ENCODE results near the gene DISP3. TPM values are rescaled to one million over a fixed set of nuclear protein-coding genes. Genes with fewer than 3 reads are reported as not detected.

Gene DISP3
- total and polyA plus RNA-seq, 9 of the 15 experiments (the other 6 are each of a cell fraction or from before 2014, with no cell fraction given): 0.03 to 0.19 (median 0.15) TPM; not detected in 5

DNA sequence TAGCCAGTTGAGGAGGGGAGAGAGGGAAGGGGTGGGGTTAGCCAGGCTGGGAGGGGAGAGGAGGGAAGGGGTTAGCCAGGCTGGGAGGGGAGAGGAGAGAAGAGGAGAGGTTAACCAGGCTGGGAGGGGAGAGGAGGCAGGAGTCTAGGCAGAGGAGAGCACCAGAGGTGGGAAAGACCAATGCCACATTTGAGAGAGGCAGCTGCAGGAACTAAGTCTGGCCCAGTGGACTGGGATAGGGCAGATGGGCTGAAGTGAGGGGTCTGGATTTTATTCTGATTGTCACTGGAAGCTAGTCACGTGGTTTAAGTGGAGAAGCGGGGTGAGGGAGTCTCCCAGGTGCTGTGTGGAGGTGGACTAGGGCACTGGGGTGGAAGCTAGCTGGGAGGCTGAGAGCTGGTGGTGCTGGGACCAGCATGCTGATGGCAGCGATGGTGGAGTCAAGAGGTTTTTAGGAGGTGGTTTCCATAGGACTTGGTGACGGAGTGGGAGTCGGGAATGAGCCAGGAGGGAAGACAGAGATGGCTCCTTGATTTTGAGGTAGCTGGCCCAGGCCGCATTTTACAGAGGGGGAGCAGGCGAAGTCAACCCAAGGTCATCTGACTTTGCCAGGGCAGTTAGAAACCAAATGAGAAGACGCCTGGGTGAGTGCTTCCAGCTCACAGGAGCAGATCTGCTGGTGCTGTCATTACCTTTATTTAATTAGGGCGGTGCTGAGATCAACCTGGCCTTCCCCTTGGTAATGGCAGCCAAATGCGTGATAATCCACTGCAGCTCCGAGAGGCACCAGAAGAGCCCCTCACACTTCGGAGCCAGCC, 42.8 kb downstream of the DISP3 start (continued):
- no peak for TF ChIP-seq PHB (CRISPR knock-in tag; IDR thresholded peaks at IDR 0.05)
- peak; percentile 31; the same call in 1 of the 2 replicates for TF ChIP-seq RAD51 (IDR thresholded peaks at IDR 0.05; ENCODE audit: borderline replicate concordance, low read depth)

DNA sequence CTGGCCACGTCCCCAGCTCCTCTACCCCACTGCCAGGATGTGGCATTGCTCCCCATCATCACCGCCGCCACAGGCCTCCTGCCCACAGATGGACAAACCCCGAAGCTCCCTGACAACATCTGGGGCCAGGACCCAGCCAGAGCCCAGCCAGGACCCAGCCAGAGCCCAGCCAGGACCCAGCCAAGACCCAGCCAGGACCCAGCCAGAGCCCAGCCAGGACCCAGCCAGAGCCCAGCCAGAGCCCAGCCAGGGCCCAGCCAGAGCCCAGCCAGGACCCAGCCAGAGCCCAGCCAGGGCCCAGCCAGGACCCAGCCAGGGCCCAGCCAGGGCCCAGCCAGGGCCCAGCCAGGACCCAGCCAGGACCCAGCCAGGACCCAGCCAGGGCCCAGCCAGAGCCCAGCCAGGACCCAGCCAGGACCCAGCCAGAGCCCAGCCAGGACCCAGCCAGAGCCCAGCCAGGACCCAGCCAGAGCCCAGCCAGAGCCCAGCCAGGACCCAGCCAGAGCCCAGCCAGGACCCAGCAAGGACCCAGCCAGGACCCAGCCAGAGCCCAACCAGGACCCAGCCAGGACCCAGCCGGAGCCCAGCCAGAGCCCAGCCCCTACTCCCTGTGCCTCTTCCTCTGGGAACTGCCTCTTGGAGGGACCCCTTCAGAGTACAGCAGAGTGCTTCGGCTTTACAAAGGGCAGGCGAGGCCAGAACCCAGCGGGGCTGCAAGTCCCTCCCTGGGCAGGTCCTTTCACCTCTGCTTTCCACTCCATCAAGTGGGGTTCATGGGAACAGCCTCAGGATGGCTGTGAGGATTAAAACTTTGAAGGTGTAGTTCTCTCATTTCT, 43.7 kb downstream of the DISP3 start:
- intact Hi-C loops (cut with micrococcal nuclease) (no loop called here), in situ Hi-C loops (cut with MboI) (no loop called here)
- Histone ChIP-seq H3K27me3 (ENCODE audit: control insufficient read depth in 2 of 2, insufficient read depth in 2 of 2, low read length in 2 of 2) (peaks cover 6 to 40% of the 10 kb centered on the region in 2 experiments; a peak in 4 of 5 replicates), H3K36me3 (ENCODE audit: control insufficient read depth, insufficient read depth, low read length) (no peaks in the 10 kb centered on the region), H3K27ac (ENCODE audit: extremely low read depth, low read depth, low read length) (no peak overlapping the region), H4K20me1 (replicated peaks; ENCODE audit: control insufficient read depth, insufficient read depth, low read length) (peaks cover 6% of the 10 kb centered on the region), H3K9me3 (replicated peaks; ENCODE audit: control insufficient read depth, insufficient read depth, low read depth, low read length) (no peaks in the 10 kb centered on the region), H3K9me1 (ENCODE audit: control insufficient read depth, insufficient read depth, low read length) (no peaks in the 10 kb centered on the region), H2AFZ (ENCODE audit: low read depth, low read length) (no peak overlapping the region), H3K79me2 (ENCODE audit: control insufficient read depth, insufficient read depth, low read length) (no peaks in the 10 kb centered on the region), H3K9ac (ENCODE audit: insufficient read depth in 1 of 2, low read depth in 2 of 2, low read length in 2 of 2) (no peak overlapping the region), H3K4me1 (replicated peaks in 1 of 2; ENCODE audit: control insufficient read depth in 2 of 2, insufficient read depth in 2 of 2, low read length in 2 of 2) (0 out of 5 replicates have a peak, but pooled peaks cover 0 to 3% of the 10 kb centered on the region in 2 experiments), H3K4me2 (ENCODE audit: insufficient read depth, low read length) (no peak overlapping the region), H3K4me3 (no peak overlapping the region)
- no TSS peak for BruUV-seq (replicated peaks)
- TF ChIP-seq MCM3 (IDR thresholded peaks at IDR 0.05): no peak
- TF ChIP-seq, protein P1, sequence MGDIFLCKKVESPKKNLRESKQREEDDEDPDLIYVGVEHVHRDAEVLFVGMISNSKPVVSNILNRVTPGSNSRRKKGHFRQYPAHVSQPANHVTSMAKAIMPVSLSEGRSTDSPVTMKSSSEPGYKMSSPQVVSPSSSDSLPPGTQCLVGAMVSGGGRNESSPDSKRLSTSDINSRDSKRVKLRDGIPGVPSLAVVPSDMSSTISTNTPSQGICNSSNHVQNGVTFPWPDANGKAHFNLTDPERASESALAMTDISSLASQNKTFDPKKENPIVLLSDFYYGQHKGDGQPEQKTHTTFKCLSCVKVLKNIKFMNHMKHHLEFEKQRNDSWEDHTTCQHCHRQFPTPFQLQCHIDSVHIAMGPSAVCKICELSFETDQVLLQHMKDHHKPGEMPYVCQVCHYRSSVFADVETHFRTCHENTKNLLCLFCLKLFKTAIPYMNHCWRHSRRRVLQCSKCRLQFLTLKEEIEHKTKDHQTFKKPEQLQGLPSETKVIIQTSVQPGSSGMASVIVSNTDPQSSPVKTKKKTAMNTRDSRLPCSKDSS (IDR thresholded peaks at IDR 0.05; ENCODE audit: low read depth, partially characterized antibody): no peak
- TF ChIP-seq, protein P2, sequence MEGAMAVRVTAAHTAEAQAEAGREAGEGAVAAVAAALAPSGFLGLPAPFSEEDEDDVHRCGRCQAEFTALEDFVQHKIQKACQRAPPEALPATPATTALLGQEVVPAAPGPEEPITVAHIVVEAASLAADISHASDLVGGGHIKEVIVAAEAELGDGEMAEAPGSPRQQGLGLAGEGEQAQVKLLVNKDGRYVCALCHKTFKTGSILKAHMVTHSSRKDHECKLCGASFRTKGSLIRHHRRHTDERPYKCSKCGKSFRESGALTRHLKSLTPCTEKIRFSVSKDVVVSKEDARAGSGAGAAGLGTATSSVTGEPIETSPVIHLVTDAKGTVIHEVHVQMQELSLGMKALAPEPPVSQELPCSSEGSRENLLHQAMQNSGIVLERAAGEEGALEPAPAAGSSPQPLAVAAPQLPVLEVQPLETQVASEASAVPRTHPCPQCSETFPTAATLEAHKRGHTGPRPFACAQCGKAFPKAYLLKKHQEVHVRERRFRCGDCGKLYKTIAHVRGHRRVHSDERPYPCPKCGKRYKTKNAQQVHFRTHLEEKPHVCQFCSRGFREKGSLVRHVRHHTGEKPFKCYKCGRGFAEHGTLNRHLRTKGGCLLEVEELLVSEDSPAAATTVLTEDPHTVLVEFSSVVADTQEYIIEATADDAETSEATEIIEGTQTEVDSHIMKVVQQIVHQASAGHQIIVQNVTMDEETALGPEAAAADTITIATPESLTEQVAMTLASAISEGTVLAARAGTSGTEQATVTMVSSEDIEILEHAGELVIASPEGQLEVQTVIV (CRISPR knock-in tag; IDR thresholded peaks at IDR 0.05; ENCODE audit: borderline replicate concordance): no peak
- no peak; the same call in 2 of the 3 replicates for ATAC-seq
- 5% methylated on average over 8 of the region's 8 CpGs for WGBS (ENCODE audit: insufficient coverage, low coverage, missing lambda C conversion rate)
- no peak for DNase-seq (ENCODE audit: extremely low read depth in 1 of 4, low spot score in 3 of 4)
- no peak for FAIRE-seq
- ChIA-PET POLR2A (no interaction called here), CTCF (ENCODE audit: low intra/inter-chr PET ratio) (no interaction called here)
